Activated B cell treated with CpG ODN at 0.5 μM for 24 hours (primary cell): ENCODE results near the gene DLX1. TPM values are rescaled to one million over a fixed set of nuclear protein-coding genes. Genes with fewer than 3 reads are reported as not detected.
"Not testable (repeated sequence)": the region's sequence is repeated elsewhere in the genome, so short reads cannot be mapped to it uniquely, and the experiment has no call there.

Experiments used
- ATAC-seq: fragments of 200-7000 bp; cut with Tn5 transposase; one replicate; pipeline ENCODE4 v1.10.0; 2021; ENCODE audit warnings: low read depth, mild to moderate bottlenecking, moderate library complexity
- CTCF ChIA-PET: fragments of 350-600 bp; sonication (Branson Sonifier 250); formaldehyde crosslinking; loops from one replicate; lab custom pipeline; 2021; ENCODE audit warnings: antibody characterized with exemption; lab: Charles Lee
- POLR2A ChIA-PET: fragments of 350-600 bp; sonication (Branson Sonifier 250); formaldehyde crosslinking; loops from one replicate; lab custom pipeline; 2021; ENCODE audit warnings: antibody characterized with exemption; lab: Charles Lee
- DNase-seq: peaks from one replicate; pipeline ENCODE4 v3.0.0; 2022
- H3K27ac Mint-ChIP-seq: one replicate; pipeline ENCODE4 v1.8.0; 2020; ENCODE audit warnings: mixed read lengths
- H3K27me3 Mint-ChIP-seq: one replicate; pipeline ENCODE4 v1.8.0; 2021; ENCODE audit warnings: mixed read lengths
- H3K36me3 Mint-ChIP-seq: one replicate; pipeline ENCODE4 v1.8.0; 2021; ENCODE audit warnings: low read depth, mixed read lengths
- H3K4me1 Mint-ChIP-seq: one replicate; pipeline ENCODE4 v1.8.0; 2021; ENCODE audit warnings: mixed read lengths
- H3K4me3 Mint-ChIP-seq: one replicate; pipeline ENCODE4 v1.8.0; 2020; ENCODE audit warnings: mild to moderate bottlenecking, mixed read lengths
- H3K9me3 Mint-ChIP-seq: one replicate; pipeline ENCODE4 v1.8.0; 2020; ENCODE audit warnings: mixed read lengths
- intact Hi-C: fragments of 100-400 bp; cut with micrococcal nuclease; formaldehyde crosslinking; loops from one replicate; pipeline ENCODE4 v1.15.1; 2024
- total RNA-seq: library from RNA; stranded (reverse); gene quantifications from 2 replicates; pipeline ENCODE4 v1.2.3, GENCODE V29; 2022
- TF ChIP-seq, protein P1 (sequence below): fragments of 200-600 bp; IDR thresholded peaks from one replicate; pipeline ENCODE4 v1.8.0; 2022; ENCODE audit warnings: antibody characterized with exemption, mild to moderate bottlenecking

Gene DLX1
- total RNA-seq, 1 donor from 2014 or later, result not detected

DNA sequence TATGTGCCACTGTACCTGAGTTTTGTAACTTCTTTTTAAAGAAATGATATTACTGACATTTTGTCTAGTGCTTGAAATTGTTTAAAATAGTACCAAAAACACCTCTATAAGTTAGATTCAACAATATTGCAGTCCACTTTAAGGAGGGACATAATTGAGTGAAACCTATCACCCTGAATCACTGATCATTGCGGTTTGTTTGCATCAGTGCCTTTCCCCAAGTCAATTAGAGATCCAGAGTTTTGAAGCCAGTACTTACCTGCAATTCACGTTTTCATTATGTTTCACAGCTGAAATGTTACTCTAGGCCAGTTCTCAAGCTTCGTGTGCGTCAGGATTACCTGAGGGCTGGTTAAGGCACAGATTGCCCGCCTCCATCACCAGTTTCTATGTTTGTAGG, 26.6 kb upstream of the DLX1 start:
- no peak overlapping the region for H3K27ac Mint-ChIP-seq
- ATAC-seq (no peak), DNase-seq (no peak)
- H3K36me3 Mint-ChIP-seq, result peaks cover 13% of the 10 kb centered on the region
- CTCF ChIA-PET, result interaction anchor here (0.7 kb wide), 1 partner anchor 237 kb away, joined by 3 read pairs; no protein-coding TSS in a partner anchor
- no peaks in the 10 kb centered on the region for H3K27me3 Mint-ChIP-seq
- no peaks in the 10 kb centered on the region for H3K4me1 Mint-ChIP-seq
- no peaks in the 10 kb centered on the region for H3K9me3 Mint-ChIP-seq
- POLR2A ChIA-PET, result no interaction called here
- intact Hi-C loops, result no loop called here
- TF ChIP-seq, protein P1, sequence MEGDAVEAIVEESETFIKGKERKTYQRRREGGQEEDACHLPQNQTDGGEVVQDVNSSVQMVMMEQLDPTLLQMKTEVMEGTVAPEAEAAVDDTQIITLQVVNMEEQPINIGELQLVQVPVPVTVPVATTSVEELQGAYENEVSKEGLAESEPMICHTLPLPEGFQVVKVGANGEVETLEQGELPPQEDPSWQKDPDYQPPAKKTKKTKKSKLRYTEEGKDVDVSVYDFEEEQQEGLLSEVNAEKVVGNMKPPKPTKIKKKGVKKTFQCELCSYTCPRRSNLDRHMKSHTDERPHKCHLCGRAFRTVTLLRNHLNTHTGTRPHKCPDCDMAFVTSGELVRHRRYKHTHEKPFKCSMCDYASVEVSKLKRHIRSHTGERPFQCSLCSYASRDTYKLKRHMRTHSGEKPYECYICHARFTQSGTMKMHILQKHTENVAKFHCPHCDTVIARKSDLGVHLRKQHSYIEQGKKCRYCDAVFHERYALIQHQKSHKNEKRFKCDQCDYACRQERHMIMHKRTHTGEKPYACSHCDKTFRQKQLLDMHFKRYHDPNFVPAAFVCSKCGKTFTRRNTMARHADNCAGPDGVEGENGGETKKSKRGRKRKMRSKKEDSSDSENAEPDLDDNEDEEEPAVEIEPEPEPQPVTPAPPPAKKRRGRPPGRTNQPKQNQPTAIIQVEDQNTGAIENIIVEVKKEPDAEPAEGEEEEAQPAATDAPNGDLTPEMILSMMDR, result no peak
- no peak overlapping the region for H3K4me3 Mint-ChIP-seq

DNA sequence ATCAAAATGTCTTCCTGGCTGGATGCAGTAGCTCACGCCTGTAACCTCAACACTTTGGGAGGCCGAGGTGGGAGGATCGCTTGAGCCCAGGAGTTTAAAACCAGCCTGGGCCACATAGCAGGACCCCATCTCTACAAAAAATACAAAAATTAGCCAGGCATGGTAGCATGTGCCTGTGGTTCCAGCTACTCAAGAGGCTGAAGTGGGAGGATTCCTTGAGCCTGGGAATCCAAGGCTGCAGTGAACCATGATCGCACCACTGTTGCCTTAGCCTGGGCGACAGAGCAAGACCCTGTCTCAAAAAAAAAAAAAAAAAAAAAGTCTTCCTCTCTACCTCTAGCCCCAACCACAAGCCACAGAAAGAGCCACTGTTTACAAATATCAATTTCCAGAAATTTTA, 25.2 kb upstream of the DLX1 start:
- CTCF ChIA-PET, intact Hi-C loops, H3K9me3 Mint-ChIP-seq, H3K4me1 Mint-ChIP-seq, ATAC-seq, DNase-seq, H3K27me3 Mint-ChIP-seq, H3K27ac Mint-ChIP-seq, H3K4me3 Mint-ChIP-seq: not testable (repeated sequence)
- POLR2A ChIA-PET, result interaction anchor here (0.7 kb wide), 1 partner anchor 12 kb away, joined by 7 read pairs; no protein-coding TSS in a partner anchor
- peaks cover 18% of the 10 kb centered on the region for H3K36me3 Mint-ChIP-seq

DNA sequence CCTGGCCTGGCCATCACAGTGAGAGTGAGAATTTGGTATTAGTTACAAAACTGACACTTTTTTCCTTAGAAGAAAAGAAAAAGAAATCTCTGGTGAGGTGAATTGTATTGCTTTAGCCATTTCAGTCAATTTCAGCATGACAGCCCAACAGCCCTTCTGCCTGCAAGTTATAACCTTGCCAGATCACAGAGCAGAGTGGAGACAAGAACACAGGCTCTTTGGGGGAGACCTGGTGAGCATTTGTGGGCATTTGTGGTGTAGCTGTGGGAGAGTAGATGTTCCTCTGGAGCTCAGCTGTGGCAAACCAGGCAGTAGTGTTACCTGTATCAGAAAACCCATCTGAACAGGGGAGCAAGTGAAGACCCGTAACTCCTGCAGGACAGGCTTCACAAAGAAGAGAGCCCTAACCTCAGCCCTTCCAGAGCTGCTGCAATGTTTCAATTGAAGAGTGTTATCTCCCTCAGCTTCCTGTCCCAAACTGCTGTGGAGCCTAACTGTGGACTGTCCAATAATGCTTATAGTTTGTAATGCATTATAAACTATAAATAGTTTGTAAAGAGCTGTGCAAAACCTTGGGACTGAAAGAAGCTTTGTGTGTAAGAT, 22.8 kb upstream of the DLX1 start:
- CTCF ChIA-PET, result no interaction called here
- H3K27ac Mint-ChIP-seq, result no peak overlapping the region
- no peaks in the 10 kb centered on the region for H3K27me3 Mint-ChIP-seq
- no peak for DNase-seq
- ATAC-seq, result no peak
- no peaks in the 10 kb centered on the region for H3K9me3 Mint-ChIP-seq
- intact Hi-C loops, result no loop called here
- peaks cover 28% of the 10 kb centered on the region for H3K36me3 Mint-ChIP-seq
- POLR2A ChIA-PET, result no interaction called here
- H3K4me3 Mint-ChIP-seq, result no peak overlapping the region
- H3K4me1 Mint-ChIP-seq, result no peaks in the 10 kb centered on the region
- TF ChIP-seq, protein P1, result no peak

DNA sequence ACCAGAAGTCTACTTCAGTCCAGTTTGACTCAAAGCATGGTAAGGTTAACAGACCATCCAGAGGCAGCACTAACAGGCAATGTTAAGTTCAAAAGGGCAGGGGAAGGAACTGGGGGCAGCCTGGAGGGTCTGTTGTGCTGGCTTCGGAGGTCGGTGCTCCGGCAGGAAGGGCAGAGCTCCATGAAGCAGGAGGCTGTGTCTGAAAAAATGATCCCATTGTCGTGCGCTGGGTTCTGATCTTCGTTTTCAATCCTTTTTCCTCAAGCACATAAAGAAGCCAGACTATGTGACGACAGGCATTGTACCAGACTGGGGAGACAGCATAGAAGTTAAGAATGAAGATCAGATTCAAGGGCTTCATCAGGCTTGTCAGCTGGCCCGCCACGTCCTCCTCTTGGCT, 21.9 kb upstream of the DLX1 start:
- intact Hi-C loops, result no loop called here
- H3K36me3 Mint-ChIP-seq, result peaks cover 30% of the 10 kb centered on the region
- DNase-seq (no peak), ATAC-seq (no peak)
- no peaks in the 10 kb centered on the region for H3K4me1 Mint-ChIP-seq
- ChIA-PET CTCF (no interaction called here), POLR2A (no interaction called here)
- no peak overlapping the region for H3K27ac Mint-ChIP-seq
- H3K4me3 Mint-ChIP-seq, result no peak overlapping the region
- TF ChIP-seq, protein P1, result no peak
- H3K27me3 Mint-ChIP-seq, result no peaks in the 10 kb centered on the region
- H3K9me3 Mint-ChIP-seq, result no peaks in the 10 kb centered on the region

DNA sequence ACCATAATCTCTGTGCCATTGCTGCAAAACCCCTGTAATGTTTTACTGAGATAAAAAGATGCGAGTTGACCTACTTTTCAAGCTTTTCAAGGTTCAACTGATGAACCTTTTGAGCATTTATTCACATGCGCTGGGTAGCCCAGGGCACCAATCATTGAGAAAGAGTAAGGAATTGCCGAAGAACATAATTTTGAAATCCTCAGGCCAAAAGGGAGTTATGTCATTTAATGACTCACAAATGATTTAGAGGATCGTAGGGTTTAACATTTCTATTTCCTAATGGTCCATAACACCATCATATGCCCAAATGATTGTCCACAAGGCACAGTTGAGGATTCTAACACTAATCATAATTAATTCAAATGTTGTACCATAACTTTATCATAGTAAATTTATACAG, 20.2 kb upstream of the DLX1 start:
- Mint-ChIP-seq H3K36me3 (peaks cover 32% of the 10 kb centered on the region), H3K27me3 (no peaks in the 10 kb centered on the region), H3K9me3 (no peaks in the 10 kb centered on the region), H3K27ac (no peak overlapping the region), H3K4me3 (no peak overlapping the region), H3K4me1 (no peaks in the 10 kb centered on the region)
- TF ChIP-seq, protein P1, result no peak
- POLR2A ChIA-PET, result no interaction called here
- no peak for DNase-seq
- ATAC-seq, result no peak
- CTCF ChIA-PET, result no interaction called here
- intact Hi-C loops, result no loop called here
